Stimulated activated naive CD4-positive, alpha-beta T cell treated with Interleukin-2 at 50 U/mL for 16 hours (primary cell): ENCODE measurements around the gene HSPG2.
"Not testable (repeated sequence)": the region's sequence is repeated elsewhere in the genome, so short reads cannot be mapped to it uniquely, and the experiment has no call there.

Experiments
- DNase-seq: peaks from one replicate; lab custom pipeline; 2025; lab: John Stamatoyannopoulos, UW

The HSPG2 gene

GRCh38 chr1:21937034-21937371 lies at the start of gene HSPG2:
HSPG2 (minus strand) TSS chr1:21937310; CDS start chr1:21937217, 93 bp downstream.
- DNase-seq: no peak

GRCh38 chr1:21986386-21986785 lies 49.3 kb upstream of the HSPG2 start:
- not testable (repeated sequence) for DNase-seq

- not testable (repeated sequence) for DNase-seq
Measured at GRCh38 chr1:21985893-21986292, 48.8 kb upstream of the HSPG2 start.

- DNase-seq: not testable (repeated sequence)
Measured at GRCh38 chr1:21983539-21983938, 46.4 kb upstream of the HSPG2 start.

GRCh38 chr1:21982122-21982521 lies 45.0 kb upstream of the HSPG2 start:
- not testable (repeated sequence) for DNase-seq

- DNase-seq: not testable (repeated sequence)
Measured at GRCh38 chr1:21981253-21981652, 44.1 kb upstream of the HSPG2 start.

GRCh38 chr1:21980515-21981220 lies 43.6 kb upstream of the HSPG2 start:
- DNase-seq: not testable (repeated sequence)

GRCh38 chr1:21978209-21978608 lies 41.1 kb upstream of the HSPG2 start:
- not testable (repeated sequence) for DNase-seq

GRCh38 chr1:21976703-21977239 lies 39.7 kb upstream of the HSPG2 start, which contains the start of gene CELA3B:
CELA3B (plus strand) TSS chr1:21977022; CDS start chr1:21977040, 18 bp downstream.
- not testable (repeated sequence) for DNase-seq

- DNase-seq: not testable (repeated sequence)
Measured at GRCh38 chr1:21975296-21975695, 38.2 kb upstream of the HSPG2 start.

- DNase-seq: not testable (repeated sequence)
Measured at GRCh38 chr1:21974699-21975098, 37.6 kb upstream of the HSPG2 start.

GRCh38 chr1:21973948-21974347 lies 36.8 kb upstream of the HSPG2 start:
- not testable (repeated sequence) for DNase-seq

- not testable (repeated sequence) for DNase-seq
Measured at GRCh38 chr1:21972973-21973441, 35.9 kb upstream of the HSPG2 start.

- DNase-seq: not testable (repeated sequence)
Measured at GRCh38 chr1:21970523-21970922, 33.4 kb upstream of the HSPG2 start.

- not testable (repeated sequence) for DNase-seq
Measured at GRCh38 chr1:21969066-21969465, 32.0 kb upstream of the HSPG2 start.

- not testable (repeated sequence) for DNase-seq
Measured at GRCh38 chr1:21967216-21967615, 30.1 kb upstream of the HSPG2 start.

- no peak for DNase-seq
Measured at GRCh38 chr1:21966247-21967000, 29.3 kb upstream of the HSPG2 start.

GRCh38 chr1:21963477-21964217 lies 26.5 kb upstream of the HSPG2 start:
- peak; percentile 69 for DNase-seq

GRCh38 chr1:21961799-21962198 lies 24.7 kb upstream of the HSPG2 start:
- no peak for DNase-seq

- DNase-seq: no peak
Measured at GRCh38 chr1:21961337-21961736, 24.2 kb upstream of the HSPG2 start.

- peak; percentile 52 for DNase-seq
Measured at GRCh38 chr1:21956720-21957552, 19.8 kb upstream of the HSPG2 start.
